Fibroblast of villous mesenchyme (primary cell): Measurements from ENCODE around the gene TSPAN5. TPM values are rescaled to one million over a fixed set of nuclear protein-coding genes. Genes with fewer than 3 reads are reported as not detected.

Experiments
- DNase-seq: peaks from one replicate; pipeline ENCODE4 v3.0.0-alpha.2; 2010; ENCODE audit warnings: low read depth
- H3K4me3 ChIP-seq: 2 replicates; pipeline ENCODE4 v1.5.1; 2011; ENCODE audit warnings: low read depth, mild to moderate bottlenecking, low read length
- CTCF ChIP-seq: IDR thresholded peaks from 2 replicates; pipeline ENCODE4 v1.5.1; 2012; ENCODE audit warnings: low read depth, mild to moderate bottlenecking, low read length; ENCODE audit not compliant: insufficient read depth
- total RNA-seq: library from RNA; depleted of rRNA; stranded (reverse); fragments of >200 nt; gene quantifications from 2 replicates; pipeline ENCODE4 v1.2.3, GENCODE V29; 2012

TSPAN5 gene
- total RNA-seq, 1 donor: 50.5 TPM

DNA sequence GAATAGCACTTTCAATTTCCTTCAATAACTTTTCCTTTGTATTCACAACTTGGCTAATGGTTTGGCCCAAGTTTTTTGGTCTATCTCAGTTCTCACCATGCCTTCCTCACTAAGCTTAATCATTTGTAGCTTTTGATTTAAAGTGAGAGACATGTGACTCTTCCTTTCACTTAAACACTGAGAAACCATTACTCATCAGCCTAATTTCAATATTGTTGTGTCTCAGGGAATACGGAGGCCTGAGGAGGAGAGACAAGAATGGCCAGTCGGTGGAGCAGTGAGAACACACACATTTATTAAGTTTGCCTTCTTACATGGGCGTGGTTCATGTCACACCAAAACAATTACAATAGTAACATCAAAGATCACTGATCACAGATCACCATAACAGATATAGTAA, 56.7 kb downstream of the TSPAN5 start:
- DNase-seq: peak; percentile 32
- no peak overlapping the region for H3K4me3 ChIP-seq

DNA sequence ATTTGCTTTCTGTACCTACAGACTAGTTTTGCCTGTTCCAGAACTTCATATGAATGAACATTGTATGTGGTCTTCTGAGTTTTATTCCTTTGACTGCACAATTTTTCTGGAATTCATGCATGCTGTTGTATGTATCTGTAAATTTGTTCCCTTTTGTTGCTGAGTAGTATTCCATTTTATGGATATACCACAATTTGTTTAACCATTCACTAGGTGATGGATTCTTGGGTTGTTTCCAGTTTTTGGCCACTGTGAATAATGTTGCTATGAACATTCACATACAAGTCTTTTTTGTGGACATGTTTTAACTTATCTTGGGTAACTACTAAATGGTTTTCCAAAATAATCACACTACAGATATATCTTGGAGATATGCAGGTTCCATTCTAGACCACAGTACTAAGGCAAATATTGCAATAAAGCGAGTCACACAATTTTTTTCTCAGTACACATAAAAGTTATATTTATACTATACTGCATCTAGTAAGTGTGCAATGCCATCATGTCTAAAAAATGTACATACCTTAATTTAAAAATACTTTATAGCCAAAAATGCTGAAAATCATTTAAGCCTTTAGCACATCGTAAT, 58.7 kb downstream of the TSPAN5 start:
- no peak overlapping the region for H3K4me3 ChIP-seq
- TF ChIP-seq CTCF: no peak
- DNase-seq: no peak

More for the DNA sequence above, 56.7 kb downstream of the TSPAN5 start:
- no peak for TF ChIP-seq CTCF

DNA sequence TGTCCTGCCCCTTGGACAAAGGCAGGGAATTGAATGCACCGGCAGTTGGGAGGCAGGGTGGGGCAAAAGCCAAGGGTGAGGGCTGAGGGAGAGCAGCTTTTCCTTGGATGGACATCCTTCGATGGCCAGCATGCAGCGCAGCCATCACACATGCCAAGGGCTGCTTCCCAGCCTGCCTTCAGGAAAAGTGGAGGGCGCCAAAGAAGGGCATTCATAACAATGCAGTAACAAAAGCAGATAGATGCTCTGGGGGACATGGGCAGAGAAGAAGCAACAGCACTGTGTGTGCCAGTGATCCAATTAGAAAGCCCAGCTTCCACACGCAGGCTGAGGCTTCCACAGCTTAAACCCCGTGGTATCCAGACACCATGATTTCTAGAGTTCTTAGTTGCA, 71.5 kb downstream of the TSPAN5 start:
- TF ChIP-seq CTCF: no peak
- no peak for DNase-seq
- no peak overlapping the region for H3K4me3 ChIP-seq

- DNase-seq: no peak
- H3K4me3 ChIP-seq: no peak overlapping the region
- TF ChIP-seq CTCF: no peak
These were observed 72.0 kb downstream of the TSPAN5 start for GRCh38 chr4:98586291-98586961.

GRCh38 chr4:98585596-98585995, 72.8 kb downstream of the TSPAN5 start:
- DNase-seq: no peak
- no peak overlapping the region for H3K4me3 ChIP-seq

GRCh38 chr4:98584265-98584664, 74.1 kb downstream of the TSPAN5 start:
- DNase-seq: no peak
- no peak for TF ChIP-seq CTCF
- no peak overlapping the region for H3K4me3 ChIP-seq

More at GRCh38 chr4:98585596-98585995, 72.8 kb downstream of the TSPAN5 start:
- no peak for TF ChIP-seq CTCF
